ENCODE measurements around the gene MMP2. TPM values are rescaled to one million over a fixed set of nuclear protein-coding genes. Genes with fewer than 3 reads are reported as not detected.

Gene MMP2
- total RNA-seq, 1 experiment from 2014 or later, result not detected

GRCh38 chr16:55468352-55468990 lies 10.5 kb upstream of the MMP2 start:
- no peak for ATAC-seq
- Histone ChIP-seq H4K20me1 (ENCODE audit: low read length) (no peaks in the 10 kb centered on the region), H3K79me2 (ENCODE audit: low read length) (no peaks in the 10 kb centered on the region), H3K4me2 (ENCODE audit: low read length) (no peak overlapping the region), H3K27me3 (ENCODE audit: low read length) (no peaks in the 10 kb centered on the region), H3K9me2 (replicated peaks; ENCODE audit: low read length) (no peaks in the 10 kb centered on the region), H3K4me3 (ENCODE audit: low read length) (no peak overlapping the region), H3K4me1 (ENCODE audit: insufficient read depth, low read length) (peaks cover 25% of the 10 kb centered on the region), H3K27ac (ENCODE audit: low read length) (no peak overlapping the region), H3K36me3 (ENCODE audit: low read depth, low read length) (peaks cover 2% of the 10 kb centered on the region; the same call in 1 of the 2 replicates), H2AFZ (ENCODE audit: low read length) (no peak overlapping the region), H3K9ac (ENCODE audit: low read length) (no peak overlapping the region), H3K9me3 (ENCODE audit: low read length) (no peaks in the 10 kb centered on the region), H3F3A (ENCODE audit: low read length, unreplicated experiment) (no peaks in the 10 kb centered on the region)
- TF ChIP-seq, protein P1, sequence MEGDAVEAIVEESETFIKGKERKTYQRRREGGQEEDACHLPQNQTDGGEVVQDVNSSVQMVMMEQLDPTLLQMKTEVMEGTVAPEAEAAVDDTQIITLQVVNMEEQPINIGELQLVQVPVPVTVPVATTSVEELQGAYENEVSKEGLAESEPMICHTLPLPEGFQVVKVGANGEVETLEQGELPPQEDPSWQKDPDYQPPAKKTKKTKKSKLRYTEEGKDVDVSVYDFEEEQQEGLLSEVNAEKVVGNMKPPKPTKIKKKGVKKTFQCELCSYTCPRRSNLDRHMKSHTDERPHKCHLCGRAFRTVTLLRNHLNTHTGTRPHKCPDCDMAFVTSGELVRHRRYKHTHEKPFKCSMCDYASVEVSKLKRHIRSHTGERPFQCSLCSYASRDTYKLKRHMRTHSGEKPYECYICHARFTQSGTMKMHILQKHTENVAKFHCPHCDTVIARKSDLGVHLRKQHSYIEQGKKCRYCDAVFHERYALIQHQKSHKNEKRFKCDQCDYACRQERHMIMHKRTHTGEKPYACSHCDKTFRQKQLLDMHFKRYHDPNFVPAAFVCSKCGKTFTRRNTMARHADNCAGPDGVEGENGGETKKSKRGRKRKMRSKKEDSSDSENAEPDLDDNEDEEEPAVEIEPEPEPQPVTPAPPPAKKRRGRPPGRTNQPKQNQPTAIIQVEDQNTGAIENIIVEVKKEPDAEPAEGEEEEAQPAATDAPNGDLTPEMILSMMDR (conservative IDR thresholded peaks at IDR 0.05; ENCODE audit: low read depth, low read length), result no peak
- TF ChIP-seq EZH2phosphoT487 (IDR thresholded peaks at IDR 0.05; ENCODE audit: borderline replicate concordance, low read length) (no peak), EZH2 (IDR thresholded peaks at IDR 0.05; ENCODE audit: low read length, unreplicated experiment) (no peak)
- intact Hi-C loops (cut with micrococcal nuclease), result loop anchor here (5.0 to 10.0 kb wide), 2 partner anchors 374 to 1694 kb away; no protein-coding TSS in a partner anchor
- BruUV-seq (replicated peaks), result no TSS peak
- CTCF ChIA-PET, result no interaction called here
- POLR2A ChIA-PET (ENCODE audit: unreplicated experiment), result no interaction called here
- DNase-seq, result no peak

DNA sequence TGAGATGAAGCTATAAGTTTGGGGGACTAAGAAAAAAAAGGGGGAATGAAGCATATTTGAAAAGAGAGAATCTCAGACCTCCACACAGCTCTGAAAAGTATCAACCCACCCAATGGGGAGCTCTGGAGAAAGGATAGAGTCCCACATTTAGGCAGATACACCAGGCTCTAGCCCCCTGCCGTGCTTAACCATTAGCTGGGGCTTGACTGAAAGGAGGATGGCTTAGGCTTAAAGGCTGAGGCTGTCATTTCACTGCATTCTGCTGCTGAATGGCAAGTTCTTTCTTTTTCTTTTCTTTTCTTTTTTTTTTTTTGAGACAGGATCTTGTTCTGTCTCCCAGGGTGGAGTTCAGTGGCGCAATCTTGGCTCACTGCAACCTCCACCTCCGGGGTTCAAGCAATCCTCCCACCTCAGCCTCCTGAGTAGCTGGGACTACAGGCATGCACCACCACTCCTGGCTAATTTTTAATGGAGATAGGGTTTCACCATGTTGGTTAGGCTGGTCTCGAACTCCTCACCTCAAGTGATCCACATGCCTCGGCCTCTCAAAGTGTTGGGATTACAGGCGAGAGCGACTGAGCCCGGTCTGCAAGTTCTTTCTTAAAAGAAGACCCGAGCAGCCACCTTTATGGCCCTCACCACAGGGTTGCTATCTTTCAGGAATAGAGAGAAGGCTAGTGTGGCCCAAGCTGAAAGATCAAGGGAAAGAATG lies 9.0 kb upstream of the MMP2 start:
- Histone ChIP-seq H3K36me3 (ENCODE audit: low read depth, low read length) (peaks cover 2% of the 10 kb centered on the region; the same call in 1 of the 2 replicates), H3K9ac (ENCODE audit: low read length) (no peak overlapping the region), H3K27ac (ENCODE audit: low read length) (peak overlapping the region; percentile 74; the same call in 1 of the 2 replicates), H3K4me3 (ENCODE audit: low read length) (no peak overlapping the region), H2AFZ (ENCODE audit: low read length) (no peak overlapping the region), H3K4me2 (ENCODE audit: low read length) (0 out of 2 replicates have a peak overlapping the region, but pooled peaks have one; percentile 48), H3K4me1 (ENCODE audit: insufficient read depth, low read length) (peaks cover 25% of the 10 kb centered on the region), H3K9me3 (ENCODE audit: low read length) (no peaks in the 10 kb centered on the region), H4K20me1 (ENCODE audit: low read length) (no peaks in the 10 kb centered on the region), H3K79me2 (ENCODE audit: low read length) (no peaks in the 10 kb centered on the region), H3K27me3 (ENCODE audit: low read length) (no peaks in the 10 kb centered on the region), H3F3A (ENCODE audit: low read length, unreplicated experiment) (no peaks in the 10 kb centered on the region), H3K9me2 (replicated peaks; ENCODE audit: low read length) (no peaks in the 10 kb centered on the region)
- BruUV-seq (replicated peaks), result no TSS peak
- no peak for ATAC-seq
- intact Hi-C loops (cut with micrococcal nuclease), result loop anchor here (5.0 to 10.0 kb wide), 2 partner anchors 372 to 1695 kb away; no protein-coding TSS in a partner anchor
- no peak for DNase-seq
- TF ChIP-seq EZH2phosphoT487 (IDR thresholded peaks at IDR 0.05; ENCODE audit: borderline replicate concordance, low read length) (no peak), EZH2 (IDR thresholded peaks at IDR 0.05; ENCODE audit: low read length, unreplicated experiment) (no peak)
- TF ChIP-seq, protein P1 (conservative IDR thresholded peaks at IDR 0.05; ENCODE audit: low read depth, low read length), result no peak
- ChIA-PET POLR2A (ENCODE audit: unreplicated experiment) (no interaction called here), CTCF (no interaction called here)
